Measurements from ENCODE around the gene CTAG1B.

CTAG1B gene

DNA sequence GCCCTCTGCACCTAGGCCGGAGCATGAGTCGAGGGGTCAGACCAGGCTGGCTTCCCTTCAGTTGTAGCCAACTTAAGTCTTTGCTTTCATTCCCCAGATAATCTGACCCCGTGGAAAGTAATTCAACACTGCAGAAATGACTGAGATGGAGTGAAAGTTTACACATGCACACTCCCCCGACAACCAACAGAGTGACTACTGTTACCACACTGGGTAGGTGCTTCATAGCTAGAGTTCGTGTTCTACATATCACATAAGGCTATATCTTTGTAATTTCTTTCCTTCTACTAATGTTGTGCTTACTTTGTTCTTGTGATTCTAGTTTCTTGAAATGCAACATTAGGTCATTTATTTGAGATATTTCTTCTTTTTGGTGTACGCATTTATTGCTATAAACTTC, 41.5 kb upstream of the CTAG1B start (continued):
- TF ChIP-seq PATZ1 (CRISPR knock-in tag; IDR thresholded peaks at IDR 0.05; ENCODE audit: borderline replicate concordance) (no peak), PPARA (CRISPR knock-in tag; IDR thresholded peaks at IDR 0.05; ENCODE audit: borderline replicate concordance) (no peak)
- TF ChIP-seq, protein P1, sequence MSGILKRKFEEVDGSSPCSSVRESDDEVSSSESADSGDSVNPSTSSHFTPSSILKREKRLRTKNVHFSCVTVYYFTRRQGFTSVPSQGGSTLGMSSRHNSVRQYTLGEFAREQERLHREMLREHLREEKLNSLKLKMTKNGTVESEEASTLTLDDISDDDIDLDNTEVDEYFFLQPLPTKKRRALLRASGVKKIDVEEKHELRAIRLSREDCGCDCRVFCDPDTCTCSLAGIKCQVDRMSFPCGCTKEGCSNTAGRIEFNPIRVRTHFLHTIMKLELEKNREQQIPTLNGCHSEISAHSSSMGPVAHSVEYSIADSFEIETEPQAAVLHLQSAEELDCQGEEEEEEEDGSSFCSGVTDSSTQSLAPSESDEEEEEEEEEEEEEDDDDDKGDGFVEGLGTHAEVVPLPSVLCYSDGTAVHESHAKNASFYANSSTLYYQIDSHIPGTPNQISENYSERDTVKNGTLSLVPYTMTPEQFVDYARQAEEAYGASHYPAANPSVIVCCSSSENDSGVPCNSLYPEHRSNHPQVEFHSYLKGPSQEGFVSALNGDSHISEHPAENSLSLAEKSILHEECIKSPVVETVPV (CRISPR knock-in tag; IDR thresholded peaks at IDR 0.05): no peak

DNA sequence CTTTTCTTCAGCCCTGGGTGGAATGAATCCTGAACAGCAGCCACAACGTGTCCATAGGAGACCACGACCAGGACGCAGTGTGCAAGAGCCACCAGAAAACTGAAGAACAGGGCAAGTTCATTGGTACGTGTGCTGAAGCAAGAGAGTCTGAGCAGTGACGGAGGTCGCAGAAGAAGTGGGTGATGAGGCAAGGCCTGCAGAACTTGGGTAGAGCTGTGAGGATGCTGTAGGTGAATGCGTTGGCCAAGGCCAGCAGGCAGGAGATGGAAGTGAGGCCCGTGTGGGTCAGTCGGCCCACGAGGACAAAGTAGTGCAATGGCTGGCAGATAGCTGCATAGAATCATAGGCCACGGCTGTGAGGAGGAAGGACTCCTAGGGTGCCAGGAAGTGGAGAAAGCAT, 39.9 kb upstream of the CTAG1B start:
- ATAC-seq: no peak
- no peak for TF ChIP-seq ISL1 (CRISPR knock-in tag; IDR thresholded peaks at IDR 0.05)
- no peak for TF ChIP-seq ZFP30 (CRISPR knock-in tag; IDR thresholded peaks at IDR 0.05)
- TF ChIP-seq PATZ1 (CRISPR knock-in tag; IDR thresholded peaks at IDR 0.05; ENCODE audit: borderline replicate concordance): no peak
- no peak for TF ChIP-seq CSDC2 (CRISPR knock-in tag; IDR thresholded peaks at IDR 0.05)
- TF ChIP-seq ZNF565 (CRISPR knock-in tag; conservative IDR thresholded peaks at IDR 0.05; ENCODE audit: low read depth): no peak
- TF ChIP-seq ESRRG (CRISPR knock-in tag; IDR thresholded peaks at IDR 0.05): no peak
- no peak for TF ChIP-seq ZC3H10 (CRISPR knock-in tag; IDR thresholded peaks at IDR 0.05)

DNA sequence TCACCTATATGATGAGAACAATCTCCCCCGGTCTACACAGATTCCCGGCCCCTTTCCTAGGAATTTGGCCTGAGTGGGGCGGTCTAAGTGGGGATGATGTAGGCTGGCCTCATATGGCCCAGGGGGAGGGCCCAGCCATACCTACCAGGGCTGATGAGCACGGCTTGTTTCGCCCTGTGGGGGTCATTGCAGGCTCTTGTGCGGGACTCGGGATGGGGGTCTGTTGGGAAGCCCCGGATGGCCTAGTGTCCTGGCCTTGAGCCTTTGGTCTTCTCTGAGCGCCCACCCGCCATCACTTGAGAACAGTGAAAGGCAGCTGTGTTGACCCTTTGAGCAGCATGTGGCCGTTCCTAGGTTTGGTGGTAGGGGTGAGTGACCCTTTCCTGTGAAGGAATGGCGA, 39.1 kb upstream of the CTAG1B start:
- TF ChIP-seq PPARA (CRISPR knock-in tag; IDR thresholded peaks at IDR 0.05; ENCODE audit: borderline replicate concordance) (no peak), RARB (CRISPR knock-in tag; IDR thresholded peaks at IDR 0.05) (no peak), ZC3H10 (CRISPR knock-in tag; IDR thresholded peaks at IDR 0.05) (no peak), POU6F1 (CRISPR knock-in tag; IDR thresholded peaks at IDR 0.05; ENCODE audit: borderline replicate concordance, low read depth) (no peak)
- no peak for ATAC-seq

GRCh38 chrX:154657226-154657805, 38.2 kb upstream of the CTAG1B start:
- ATAC-seq: no peak
- no peak for TF ChIP-seq CSDC2 (CRISPR knock-in tag; IDR thresholded peaks at IDR 0.05)
- no peak for TF ChIP-seq ZNF565 (CRISPR knock-in tag; conservative IDR thresholded peaks at IDR 0.05; ENCODE audit: low read depth)
- TF ChIP-seq TOX (CRISPR knock-in tag; IDR thresholded peaks at IDR 0.05; ENCODE audit: borderline replicate concordance): no peak
- TF ChIP-seq, protein P1 (CRISPR knock-in tag; IDR thresholded peaks at IDR 0.05): no peak
- no peak for TF ChIP-seq BACH2 (CRISPR knock-in tag; IDR thresholded peaks at IDR 0.05; ENCODE audit: borderline replicate concordance)
- TF ChIP-seq RARB (CRISPR knock-in tag; IDR thresholded peaks at IDR 0.05): no peak
- no peak for TF ChIP-seq ESRRG (CRISPR knock-in tag; IDR thresholded peaks at IDR 0.05)
- TF ChIP-seq TCF4 (CRISPR knock-in tag; IDR thresholded peaks at IDR 0.05; ENCODE audit: borderline replicate concordance): no peak
- TF ChIP-seq PPARA (CRISPR knock-in tag; IDR thresholded peaks at IDR 0.05; ENCODE audit: borderline replicate concordance): no peak
- no peak for TF ChIP-seq ZC3H10 (CRISPR knock-in tag; IDR thresholded peaks at IDR 0.05)
- no peak for TF ChIP-seq POU6F1 (CRISPR knock-in tag; IDR thresholded peaks at IDR 0.05; ENCODE audit: borderline replicate concordance, low read depth)
- no peak for TF ChIP-seq PATZ1 (CRISPR knock-in tag; IDR thresholded peaks at IDR 0.05; ENCODE audit: borderline replicate concordance)
- no peak for TF ChIP-seq GLIS3 (CRISPR knock-in tag; IDR thresholded peaks at IDR 0.05)
- no peak for TF ChIP-seq ZFP3 (CRISPR knock-in tag; IDR thresholded peaks at IDR 0.05)
